Activated naive CD4-positive, alpha-beta T cell treated with anti-CD3 and anti-CD28 coated beads for 36 hours (primary cell): ENCODE results near the gene GPX5. TPM values are rescaled to one million over a fixed set of nuclear protein-coding genes. Genes with fewer than 3 reads are reported as not detected.

Experiments used
- CTCF ChIA-PET: fragments of 350-600 bp; sonication (Branson Sonifier 250); formaldehyde crosslinking; loops from one replicate; lab custom pipeline; 2021; ENCODE audit warnings: antibody characterized with exemption; lab: Charles Lee
- DNase-seq: peaks from one replicate; pipeline ENCODE4 v3.0.0-alpha.2; 2020
- H3K27ac Mint-ChIP-seq: one replicate; pipeline ENCODE4 v1.8.0; 2021; ENCODE audit warnings: mild to moderate bottlenecking, mixed read lengths
- H3K27me3 Mint-ChIP-seq: one replicate; pipeline ENCODE4 v1.8.0; 2021; ENCODE audit warnings: low read depth, mixed read lengths
- H3K36me3 Mint-ChIP-seq: one replicate; pipeline ENCODE4 v1.8.0; 2021; ENCODE audit warnings: low read depth, mixed read lengths
- H3K4me1 Mint-ChIP-seq: one replicate; pipeline ENCODE4 v1.8.0; 2021; ENCODE audit warnings: low read depth, mixed read lengths
- H3K4me3 Mint-ChIP-seq: one replicate; pipeline ENCODE4 v1.8.0; 2021; ENCODE audit warnings: mild to moderate bottlenecking, moderate library complexity, mixed read lengths
- H3K9me3 Mint-ChIP-seq: one replicate; pipeline ENCODE4 v1.8.0; 2021; ENCODE audit warnings: mixed read lengths
- intact Hi-C: fragments of 100-400 bp; cut with micrococcal nuclease; formaldehyde crosslinking; loops from one replicate; pipeline ENCODE4 v1.15.1; 2023
- total RNA-seq, 2 experiments: library from RNA; stranded (reverse); gene quantifications; one replicate each; pipeline ENCODE4 v1.2.3, GENCODE V29; 2021

The GPX5 gene
- not detected for total RNA-seq

GRCh38 chr6:28525496-28526039 is at the start of gene GPX5:
Gene GPX5 (plus strand): TSS chr6:28525881. CDS start chr6:28526014, 133 bp downstream.
- Mint-ChIP-seq H3K27ac (no peak within 1 kb of the TSS), H3K9me3 (no peaks in the 10 kb centered on the region), H3K27me3 (peaks cover 20% of the 10 kb centered on the region), H3K4me1 (peaks cover 30% of the 10 kb centered on the region), H3K36me3 (no peaks in the 10 kb centered on the region), H3K4me3 (no peak within 1 kb of the TSS)
- intact Hi-C loops = no loop called here
- DNase-seq = peak; percentile 59
- CTCF ChIA-PET = no interaction called here

- Mint-ChIP-seq H3K27ac (no peak overlapping the region), H3K9me3 (no peaks in the 10 kb centered on the region), H3K4me1 (peaks cover 13% of the 10 kb centered on the region), H3K4me3 (peak overlapping the region; percentile 53), H3K36me3 (no peaks in the 10 kb centered on the region), H3K27me3 (peaks cover 62% of the 10 kb centered on the region)
- intact Hi-C loops = no loop called here
- DNase-seq = no peak
- CTCF ChIA-PET = no interaction called here
Observed at GRCh38 chr6:28478518-28478917, 47.2 kb upstream of the GPX5 start.

DNA sequence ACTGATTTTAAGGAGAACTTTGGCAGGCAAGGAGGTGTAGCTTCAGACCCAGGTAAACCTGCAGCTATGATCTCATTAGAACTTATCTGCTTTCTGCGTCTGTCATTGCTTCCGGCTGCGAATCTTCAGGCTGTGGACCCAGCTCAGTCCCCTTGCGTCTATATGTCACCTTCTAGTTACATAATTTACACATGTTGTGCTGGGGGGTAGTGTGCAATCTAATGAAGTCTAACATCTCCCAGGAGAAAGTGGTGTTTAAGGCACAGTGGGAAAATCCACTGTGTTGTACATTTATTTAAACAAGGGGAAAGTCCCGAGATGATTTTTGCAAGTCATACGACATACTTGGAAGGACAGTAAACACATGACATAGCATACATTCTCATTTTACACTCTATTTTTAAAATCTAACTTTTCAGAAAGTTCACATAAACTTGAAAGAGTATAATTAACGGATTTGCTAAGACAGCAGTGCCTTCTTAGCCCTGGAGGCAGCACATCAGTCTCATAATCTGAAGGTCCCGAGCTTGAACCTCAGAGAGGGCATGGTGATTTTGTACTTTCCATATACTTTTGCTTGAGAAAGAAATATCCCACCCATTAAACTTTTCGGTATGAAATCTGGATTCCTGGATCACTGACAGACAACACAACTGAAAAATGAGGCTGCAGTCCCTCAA is 45.3 kb upstream of the GPX5 start:
- Mint-ChIP-seq H3K4me3 (no peak overlapping the region), H3K36me3 (peaks cover 4% of the 10 kb centered on the region)
- intact Hi-C loops = no loop called here

GRCh38 chr6:28485482-28485881 is 40.2 kb upstream of the GPX5 start:
- CTCF ChIA-PET = no interaction called here
- Mint-ChIP-seq H3K27ac (no peak overlapping the region), H3K4me1 (peaks cover 11% of the 10 kb centered on the region), H3K36me3 (peaks cover 6% of the 10 kb centered on the region), H3K9me3 (no peaks in the 10 kb centered on the region), H3K4me3 (no peak overlapping the region), H3K27me3 (peaks cover 62% of the 10 kb centered on the region)
- intact Hi-C loops = loop anchor here (5.0 kb wide), 1 partner anchor 348 kb away; no protein-coding TSS in a partner anchor
- no peak for DNase-seq

More for the DNA sequence above, 45.3 kb upstream of the GPX5 start:
- CTCF ChIA-PET = no interaction called here
- Mint-ChIP-seq H3K27ac (no peak overlapping the region), H3K9me3 (no peaks in the 10 kb centered on the region), H3K27me3 (peaks cover 58% of the 10 kb centered on the region), H3K4me1 (peaks cover 8% of the 10 kb centered on the region)
- no peak for DNase-seq

DNA sequence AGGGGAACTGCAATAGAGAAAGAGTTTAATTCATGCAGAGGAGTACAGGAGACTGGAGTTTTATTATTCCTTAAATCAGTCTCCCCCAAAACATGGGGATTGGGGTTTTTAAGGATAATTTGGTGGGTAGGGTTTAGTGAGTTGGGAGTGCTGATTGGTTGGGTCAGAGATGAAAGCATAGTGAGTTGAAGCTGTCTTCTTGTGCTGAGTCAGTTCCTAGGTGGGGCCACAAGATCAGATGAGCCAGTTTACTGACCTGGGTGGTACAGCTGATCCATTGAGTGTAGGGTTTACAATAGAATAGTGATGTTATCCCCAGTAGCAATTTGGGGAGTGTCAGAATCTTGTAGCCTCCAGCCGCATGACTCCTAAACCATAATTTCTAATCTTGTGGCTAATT is 39.1 kb upstream of the GPX5 start:
- intact Hi-C loops = loop anchor here (5.0 kb wide), 1 partner anchor 349 kb away; no protein-coding TSS in a partner anchor
- H3K27me3 Mint-ChIP-seq = peaks cover 59% of the 10 kb centered on the region
- no peak for DNase-seq
- H3K4me3 Mint-ChIP-seq = no peak overlapping the region
- no peaks in the 10 kb centered on the region for H3K9me3 Mint-ChIP-seq
- H3K27ac Mint-ChIP-seq = no peak overlapping the region
- CTCF ChIA-PET = no interaction called here
- H3K4me1 Mint-ChIP-seq = peaks cover 17% of the 10 kb centered on the region
- H3K36me3 Mint-ChIP-seq = peaks cover 6% of the 10 kb centered on the region

DNA sequence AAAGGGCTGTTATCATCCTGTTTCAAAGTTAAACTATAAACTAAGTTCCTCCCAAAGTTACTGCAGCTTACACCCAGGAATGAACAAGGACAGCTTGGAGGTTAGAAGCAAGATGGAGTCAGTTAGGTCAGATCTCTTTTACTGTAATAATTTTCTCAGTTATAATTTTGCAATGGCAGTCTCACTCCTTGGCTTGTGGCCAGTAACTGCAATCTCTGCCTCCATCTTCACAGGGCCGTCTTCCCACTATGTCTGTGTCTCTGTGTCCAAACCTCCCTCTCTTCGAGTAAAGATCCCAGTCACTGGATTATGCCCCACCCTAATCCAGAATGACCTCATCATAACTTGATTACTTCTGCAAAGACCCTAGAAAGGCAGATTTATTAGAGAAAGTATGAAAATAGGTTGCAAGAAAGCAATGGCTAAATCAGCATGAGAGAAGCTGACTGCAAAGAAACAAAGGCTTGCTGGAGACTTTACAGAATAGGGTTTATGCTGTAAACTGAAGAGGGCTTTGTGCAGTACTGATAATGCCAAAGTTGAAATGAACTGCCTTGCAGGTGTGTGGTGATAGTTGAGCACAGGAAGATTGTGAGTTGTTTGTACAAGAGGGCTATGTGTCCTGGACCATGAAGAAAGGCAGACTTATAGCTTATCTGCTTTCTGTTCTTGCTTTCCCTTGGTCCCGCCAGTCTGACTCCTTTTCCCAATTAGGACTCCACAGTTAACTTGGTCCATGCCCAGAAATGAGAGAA is 38.5 kb upstream of the GPX5 start:
- Mint-ChIP-seq H3K36me3 (peaks cover 6% of the 10 kb centered on the region), H3K27me3 (peaks cover 58% of the 10 kb centered on the region), H3K27ac (no peak overlapping the region), H3K9me3 (no peaks in the 10 kb centered on the region), H3K4me3 (no peak overlapping the region), H3K4me1 (peaks cover 23% of the 10 kb centered on the region)
- CTCF ChIA-PET = interaction anchor here (0.6 kb wide), 1 partner anchor 104 kb away, joined by 3 read pairs; no protein-coding TSS in a partner anchor
- intact Hi-C loops = loop anchor here (5.0 kb wide), 1 partner anchor 350 kb away; no protein-coding TSS in a partner anchor
- no peak for DNase-seq

GRCh38 chr6:28488916-28489365 is 36.7 kb upstream of the GPX5 start:
- H3K27me3 Mint-ChIP-seq = peaks cover 56% of the 10 kb centered on the region
- intact Hi-C loops = loop anchor here (1.0 to 5.0 kb wide), 3 partner anchors 46 to 352 kb away; partner anchors contain the start of gene ZSCAN23
- CTCF ChIA-PET = no interaction called here
- H3K36me3 Mint-ChIP-seq = peaks cover 6% of the 10 kb centered on the region
- peak; percentile 54 for DNase-seq
- peaks cover 23% of the 10 kb centered on the region for H3K4me1 Mint-ChIP-seq
- H3K9me3 Mint-ChIP-seq = no peaks in the 10 kb centered on the region
- H3K4me3 Mint-ChIP-seq = peak overlapping the region; percentile 81
- H3K27ac Mint-ChIP-seq = peak overlapping the region; percentile 79

DNA sequence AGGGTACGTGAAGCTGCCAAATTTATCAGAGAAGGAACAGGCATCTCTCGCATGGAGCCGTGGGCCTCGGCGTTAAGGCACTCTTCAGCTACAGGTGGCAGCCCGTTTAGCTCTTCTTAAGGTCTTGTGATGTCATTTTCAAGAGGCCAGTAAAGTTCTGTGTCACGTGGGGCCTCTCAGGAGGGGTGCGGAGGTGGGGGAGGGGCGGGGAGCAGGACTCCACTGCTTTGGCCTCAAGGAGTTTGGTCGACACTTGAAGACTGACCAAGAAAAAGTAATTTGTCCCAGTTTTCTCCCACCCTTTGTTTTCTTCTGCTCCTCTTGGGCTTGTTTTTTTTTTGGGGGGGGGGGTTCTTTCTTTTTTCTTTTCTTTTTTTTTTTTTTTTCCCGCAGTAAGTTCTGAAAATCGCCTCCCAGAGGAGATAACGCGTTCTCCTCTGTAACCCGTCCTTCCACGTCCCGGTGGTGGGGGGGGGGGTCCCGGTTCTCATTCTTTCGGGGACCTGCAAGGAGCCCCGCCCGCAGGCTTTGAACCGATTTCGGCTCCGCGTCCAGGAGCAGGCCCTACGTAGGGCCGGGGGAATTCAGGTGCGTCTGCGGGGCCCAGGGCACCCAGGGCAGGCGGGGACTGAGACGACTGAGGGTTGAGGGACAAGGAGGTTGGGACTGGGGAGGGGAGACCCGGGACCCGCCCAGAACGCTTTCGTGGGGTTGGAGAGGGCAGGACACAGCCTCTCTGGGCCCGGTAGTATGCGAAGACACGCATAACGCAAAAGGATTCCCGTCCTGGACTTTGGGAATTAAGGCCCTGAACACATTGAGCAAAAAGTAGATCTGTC is 36.1 kb upstream of the GPX5 start:
- Mint-ChIP-seq H3K4me3 (peak overlapping the region; percentile 81), H3K9me3 (no peaks in the 10 kb centered on the region), H3K27ac (peak overlapping the region; percentile 79), H3K4me1 (peaks cover 23% of the 10 kb centered on the region), H3K27me3 (peaks cover 59% of the 10 kb centered on the region), H3K36me3 (peaks cover 6% of the 10 kb centered on the region)
- DNase-seq = peak; percentile 76
- CTCF ChIA-PET = no interaction called here
- intact Hi-C loops = loop anchor here (1.0 to 10.0 kb wide), 5 partner anchors 15 to 352 kb away; partner anchors contain the start of gene ZSCAN23

DNA sequence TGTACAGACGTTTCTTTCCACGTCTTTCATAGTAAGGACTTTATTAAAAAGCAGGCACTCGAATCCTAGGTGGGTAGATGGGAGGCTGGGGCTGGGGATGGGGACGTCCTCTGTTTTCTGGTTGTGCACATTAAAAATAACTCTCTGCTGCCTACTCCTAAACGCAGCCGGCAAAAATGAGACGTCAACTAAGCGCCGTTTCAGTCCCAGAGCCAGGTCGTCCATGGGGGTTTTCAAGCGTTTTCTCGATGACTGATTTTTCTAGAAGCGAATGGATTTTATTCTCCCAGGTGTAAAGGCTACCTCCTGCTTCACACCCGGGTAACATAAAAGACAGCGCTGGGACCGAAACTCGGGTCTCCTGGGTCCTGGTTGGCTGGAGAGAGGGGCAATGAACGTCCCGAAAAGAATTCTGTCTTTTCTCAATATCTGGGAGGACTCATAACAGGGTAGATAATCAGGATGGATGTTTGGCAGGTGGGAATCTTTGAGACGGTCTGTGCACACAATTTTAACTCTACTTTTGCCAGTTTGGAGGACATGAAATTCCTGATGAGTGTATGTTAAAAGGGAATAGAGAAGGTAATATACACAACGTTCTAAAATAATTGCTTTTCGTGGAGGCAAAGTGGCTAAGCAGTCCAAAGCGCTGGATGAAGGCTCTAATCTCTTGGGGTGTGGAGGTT is 35.3 kb upstream of the GPX5 start:
- Mint-ChIP-seq H3K9me3 (no peaks in the 10 kb centered on the region), H3K36me3 (peaks cover 2% of the 10 kb centered on the region), H3K27me3 (peaks cover 53% of the 10 kb centered on the region), H3K4me1 (peaks cover 23% of the 10 kb centered on the region), H3K4me3 (peak overlapping the region; percentile 81), H3K27ac (peak overlapping the region; percentile 60)
- intact Hi-C loops = loop anchor here (1.0 to 10.0 kb wide), 2 partner anchors 16 to 344 kb away; no protein-coding TSS in a partner anchor
- CTCF ChIA-PET = no interaction called here
- peak; percentile 45 for DNase-seq

GRCh38 chr6:28491984-28492317 is 33.7 kb upstream of the GPX5 start:
- Mint-ChIP-seq H3K27ac (no peak overlapping the region), H3K36me3 (no peaks in the 10 kb centered on the region), H3K4me1 (peaks cover 23% of the 10 kb centered on the region), H3K27me3 (peaks cover 47% of the 10 kb centered on the region), H3K4me3 (no peak overlapping the region), H3K9me3 (no peaks in the 10 kb centered on the region)
- intact Hi-C loops = loop anchor here (10.0 kb wide), 1 partner anchor 343 kb away; no protein-coding TSS in a partner anchor
- CTCF ChIA-PET = no interaction called here
- DNase-seq = no peak

GRCh38 chr6:28496099-28496779 is 29.4 kb upstream of the GPX5 start:
- CTCF ChIA-PET = interaction anchor here (0.7 to 1.0 kb wide), 4 partner anchors 11 to 89 kb away, joined by 3 to 4 read pairs (median 3); no protein-coding TSS in a partner anchor
- no peak for DNase-seq
- Mint-ChIP-seq H3K9me3 (no peaks in the 10 kb centered on the region), H3K27ac (no peak overlapping the region), H3K4me1 (peaks cover 8% of the 10 kb centered on the region), H3K4me3 (no peak overlapping the region), H3K27me3 (peaks cover 18% of the 10 kb centered on the region), H3K36me3 (no peaks in the 10 kb centered on the region)
- intact Hi-C loops = loop anchor here (1.0 to 10.0 kb wide), 5 partner anchors 46 to 521 kb away; no protein-coding TSS in a partner anchor
